ENCODE measurements around the gene LITAFD. TPM values are rescaled to one million over a fixed set of nuclear protein-coding genes. Genes with fewer than 3 reads are reported as not detected.
"Not testable (repeated sequence)": the region's sequence is repeated elsewhere in the genome, so short reads cannot be mapped to it uniquely, and the experiment has no call there.

LITAFD gene
- total RNA-seq, 1 donor from 2014 or later = not detected

- ATAC-seq (no peak), DNase-seq (ENCODE audit: missing footprints) (no peak)
- intact Hi-C loops (cut with DNase I) = loop anchor here (5.0 kb wide), 1 partner anchor 71 kb away; the partner anchor contains the start of genes PMM2 and TMEM186
Measured at GRCh38 chr16:8867932-8868415, 14.2 kb upstream of the LITAFD start.

GRCh38 chr16:8868416-8869211, 13.5 kb upstream of the LITAFD start, which contains the start of gene CARHSP1:
Gene CARHSP1 (minus strand): TSS chr16:8869006. CDS start chr16:8859328, 9,678 bp downstream.
- DNase-seq (ENCODE audit: missing footprints) = peak; percentile 93
- peak; percentile 92 for ATAC-seq
- intact Hi-C loops (cut with DNase I) = loop anchor here (5.0 kb wide), 1 partner anchor 71 kb away; the partner anchor contains the start of genes PMM2 and TMEM186

GRCh38 chr16:8869212-8869987, 12.8 kb upstream of the LITAFD start:
- intact Hi-C loops (cut with DNase I) = loop anchor here (5.0 kb wide), 1 partner anchor 72 kb away; the partner anchor contains the start of genes PMM2 and TMEM186
- ATAC-seq = no peak
- no peak for DNase-seq (ENCODE audit: missing footprints)

- not testable (repeated sequence) for DNase-seq (ENCODE audit: missing footprints); ATAC-seq
- intact Hi-C loops (cut with DNase I) = loop anchor here (5.0 kb wide), 1 partner anchor 73 kb away; the partner anchor contains the start of genes PMM2 and TMEM186
Measured at GRCh38 chr16:8869988-8870241, 12.2 kb upstream of the LITAFD start.

GRCh38 chr16:8872071-8872470, 10.1 kb upstream of the LITAFD start:
- intact Hi-C loops (cut with DNase I) = no loop called here
- DNase-seq (ENCODE audit: missing footprints) = no peak

GRCh38 chr16:8872967-8873865, 8.9 kb upstream of the LITAFD start:
- ATAC-seq (no peak), DNase-seq (ENCODE audit: missing footprints) (no peak)
- intact Hi-C loops (cut with DNase I) = no loop called here

More at GRCh38 chr16:8872071-8872470, 10.1 kb upstream of the LITAFD start:
- ATAC-seq = no peak

GRCh38 chr16:8873866-8874195, 8.3 kb upstream of the LITAFD start:
- intact Hi-C loops (cut with DNase I); DNase-seq (ENCODE audit: missing footprints); ATAC-seq: not testable (repeated sequence)

- DNase-seq (ENCODE audit: missing footprints) = no peak
- ATAC-seq = no peak
- intact Hi-C loops (cut with DNase I) = no loop called here
Measured at GRCh38 chr16:8874388-8874787, 7.8 kb upstream of the LITAFD start.

GRCh38 chr16:8875317-8875716, 6.8 kb upstream of the LITAFD start:
- DNase-seq (ENCODE audit: missing footprints); intact Hi-C loops (cut with DNase I); ATAC-seq: not testable (repeated sequence)

- no peak for ATAC-seq
- DNase-seq (ENCODE audit: missing footprints) = no peak
- intact Hi-C loops (cut with DNase I) = no loop called here
Measured at GRCh38 chr16:8877894-8878522, 4.1 kb upstream of the LITAFD start.

GRCh38 chr16:8878523-8878911, 3.6 kb upstream of the LITAFD start:
- intact Hi-C loops (cut with DNase I) = no loop called here
- DNase-seq (ENCODE audit: missing footprints) (no peak), ATAC-seq (no peak)

GRCh38 chr16:8880839-8881510, 1.2 kb upstream of the LITAFD start:
- no peak for ATAC-seq
- no peak for DNase-seq (ENCODE audit: missing footprints)
- intact Hi-C loops (cut with DNase I) = loop anchor here (2.0 kb wide), 2 partner anchors 216 to 314 kb away; no protein-coding TSS in a partner anchor

GRCh38 chr16:8882725-8883377, 700 bp downstream of the LITAFD start:
- intact Hi-C loops (cut with DNase I) = no loop called here

GRCh38 chr16:8885674-8886592, 3.8 kb downstream of the LITAFD start:
- intact Hi-C loops (cut with DNase I) = no loop called here

More at GRCh38 chr16:8882725-8883377, 700 bp downstream of the LITAFD start:
- no peak for DNase-seq (ENCODE audit: missing footprints)
- no peak for ATAC-seq

GRCh38 chr16:8886593-8887430, 4.7 kb downstream of the LITAFD start:
- no peak for ATAC-seq
- no peak for DNase-seq (ENCODE audit: missing footprints)
- intact Hi-C loops (cut with DNase I) = no loop called here

More at GRCh38 chr16:8885674-8886592, 3.8 kb downstream of the LITAFD start:
- ATAC-seq (peak; percentile 16), DNase-seq (ENCODE audit: missing footprints) (no peak)
